NCI-H510A (cell line): ENCODE measurements around the gene LRMDA.
"Not testable (repeated sequence)": the region's sequence is repeated elsewhere in the genome, so short reads cannot be mapped to it uniquely, and the experiment has no call there.

ENCODE experiments used
- DNase-seq: peaks from one replicate; lab custom pipeline; 2025; lab: John Stamatoyannopoulos, UW

Gene LRMDA

GRCh38 chr10:75613685-75614504 is 182.5 kb downstream of the LRMDA start:
- no peak for DNase-seq

GRCh38 chr10:75616076-75616475 is 184.7 kb downstream of the LRMDA start:
- DNase-seq = no peak

- no peak for DNase-seq
Measured at GRCh38 chr10:75616874-75617478, 185.6 kb downstream of the LRMDA start.

GRCh38 chr10:75617485-75618155 is 186.2 kb downstream of the LRMDA start:
- DNase-seq = no peak

GRCh38 chr10:75619635-75620034 is 188.2 kb downstream of the LRMDA start:
- no peak for DNase-seq

- DNase-seq = no peak
Measured at GRCh38 chr10:75620356-75620755, 188.9 kb downstream of the LRMDA start.

- not testable (repeated sequence) for DNase-seq
Measured at GRCh38 chr10:75621003-75621402, 189.6 kb downstream of the LRMDA start.

GRCh38 chr10:75622503-75622902 is 191.1 kb downstream of the LRMDA start:
- DNase-seq = no peak

- DNase-seq = no peak
Measured at GRCh38 chr10:75623310-75624093, 192.1 kb downstream of the LRMDA start.

- no peak for DNase-seq
Measured at GRCh38 chr10:75624638-75625037, 193.2 kb downstream of the LRMDA start.

- no peak for DNase-seq
Measured at GRCh38 chr10:75630746-75631145, 199.3 kb downstream of the LRMDA start.

GRCh38 chr10:75632805-75633462 is 201.5 kb downstream of the LRMDA start:
- no peak for DNase-seq

- no peak for DNase-seq
Measured at GRCh38 chr10:75633568-75633967, 202.1 kb downstream of the LRMDA start.

- no peak for DNase-seq
Measured at GRCh38 chr10:75634947-75635346, 203.5 kb downstream of the LRMDA start.

GRCh38 chr10:75638752-75639151 is 207.3 kb downstream of the LRMDA start:
- DNase-seq = no peak

GRCh38 chr10:75639736-75640135 is 208.3 kb downstream of the LRMDA start:
- no peak for DNase-seq

GRCh38 chr10:75640381-75640780 is 209.0 kb downstream of the LRMDA start:
- DNase-seq = no peak

- DNase-seq = no peak
Measured at GRCh38 chr10:75640803-75641202, 209.4 kb downstream of the LRMDA start.

- DNase-seq = no peak
Measured at GRCh38 chr10:75643405-75643804, 212.0 kb downstream of the LRMDA start.

GRCh38 chr10:75643944-75644692 is 212.7 kb downstream of the LRMDA start:
- DNase-seq = no peak

- no peak for DNase-seq
Measured at GRCh38 chr10:75645704-75646103, 214.3 kb downstream of the LRMDA start.
